K562 (cell line): ENCODE measurements around the gene PCDH1. TPM values are rescaled to one million over a fixed set of nuclear protein-coding genes. Genes with fewer than 3 reads are reported as not detected.
A peak's percentile ranks its signal among the peaks of the same experiment; 100 is the strongest.

ENCODE experiments used
- ARID3B ChIP-seq: fragments of 250-450 bp; sonication (Bioruptor Pico); IDR thresholded peaks from 2 replicates; pipeline ENCODE4 v1.4.0; 2020; ENCODE audit warnings: borderline replicate concordance
- CBX3 ChIP-seq, 2 experiments: IDR thresholded peaks; 1 replicate in 1 of 2; 2 replicates in 1 of 2; pipeline ENCODE4 v1.6.1; 2012; ENCODE audit warnings: inconsistent platforms in 2 of 2, low read length in 2 of 2, borderline replicate concordance in 1 of 2, control low read depth in 1 of 2
- CHD2 ChIP-seq: IDR thresholded peaks from 2 replicates; pipeline ENCODE4 v1.6.1; 2011; ENCODE audit warnings: low read depth, low read length
- CREB1 ChIP-seq, 2 experiments: sonication (generic) in 1 of 2; formaldehyde crosslinking in 1 of 2; IDR thresholded peaks; 2 replicates each; pipeline versions ENCODE4 v1.6.1 to v1.8.0; 2012 to 2022; ENCODE audit warnings: inconsistent platforms in 1 of 2, mild to moderate bottlenecking in 1 of 2, missing genetic modification reagents in 1 of 2, moderate library complexity in 1 of 2
- EWSR1 ChIP-seq: fragments of 450-650 bp; IDR thresholded peaks from 2 replicates; pipeline ENCODE4 v1.6.1; 2018; ENCODE audit warnings: borderline replicate concordance, mild to moderate bottlenecking, low read depth, moderate library complexity; ENCODE audit not compliant: partially characterized antibody
- HCFC1 ChIP-seq: IDR thresholded peaks from 2 replicates; pipeline ENCODE4 v1.6.1; 2012; ENCODE audit warnings: low read depth, low read length, improper control_type of control experiment
- ILK ChIP-seq: fragments of 450-650 bp; IDR thresholded peaks from 2 replicates; pipeline ENCODE4 v1.6.1; 2016; ENCODE audit warnings: missing genetic modification characterization, low read depth, mild to moderate bottlenecking, missing compliant biosample characterization, moderate library complexity, borderline replicate concordance
- KDM2B ChIP-seq: fragments of 250-450 bp; sonication (Bioruptor Pico); IDR thresholded peaks from 2 replicates; pipeline ENCODE4 v1.8.0; 2021; ENCODE audit warnings: mild to moderate bottlenecking, moderate library complexity
- LCOR ChIP-seq: sonication (generic); formaldehyde crosslinking; IDR thresholded peaks from 2 replicates; pipeline ENCODE4 v1.8.0; 2022; ENCODE audit warnings: mild to moderate bottlenecking, missing genetic modification reagents
- MEIS2 ChIP-seq: fragments of 450-650 bp; IDR thresholded peaks from 2 replicates; pipeline ENCODE4 v1.6.1; 2014; ENCODE audit warnings: mild to moderate bottlenecking; ENCODE audit not compliant: partially characterized antibody
- NFIC ChIP-seq: fragments of 450-650 bp; IDR thresholded peaks from 2 replicates; pipeline ENCODE4 v1.6.1; 2017; ENCODE audit warnings: mild to moderate bottlenecking, inconsistent platforms
- NR2C1 ChIP-seq, 2 experiments: fragments of 450-650 bp; IDR thresholded peaks; 2 replicates each; pipeline ENCODE4 v1.6.1; 2017; ENCODE audit warnings: mild to moderate bottlenecking in 2 of 2, antibody characterized with exemption in 1 of 2, inconsistent platforms in 1 of 2, missing compliant biosample characterization in 1 of 2, missing genetic modification characterization in 1 of 2
- PML ChIP-seq: IDR thresholded peaks from 2 replicates; pipeline ENCODE4 v1.6.1; 2012; ENCODE audit warnings: low read length, inconsistent platforms
- RERE ChIP-seq: sonication (generic); formaldehyde crosslinking; IDR thresholded peaks from 2 replicates; pipeline ENCODE4 v1.8.0; 2023; ENCODE audit warnings: missing genetic modification reagents, mild to moderate bottlenecking, borderline replicate concordance
- SNIP1 ChIP-seq: fragments of 450-650 bp; IDR thresholded peaks from 2 replicates; pipeline ENCODE4 v1.7.1; 2017; ENCODE audit warnings: low read depth, mild to moderate bottlenecking
- TAF9B ChIP-seq: fragments of 450-650 bp; IDR thresholded peaks from 2 replicates; pipeline ENCODE4 v1.6.1; 2018; ENCODE audit warnings: mild to moderate bottlenecking; ENCODE audit not compliant: partially characterized antibody
- TEAD4 ChIP-seq, 2 experiments: sonication (generic) in 1 of 2; formaldehyde crosslinking in 1 of 2; IDR thresholded peaks; 2 replicates each; pipeline versions ENCODE4 v1.6.1 to v1.8.0; 2012 to 2022; ENCODE audit warnings: borderline replicate concordance in 1 of 2, inconsistent platforms in 1 of 2, low read length in 1 of 2, mild to moderate bottlenecking in 1 of 2, missing genetic modification reagents in 1 of 2
- ZBED1 ChIP-seq: IDR thresholded peaks from 2 replicates; pipeline ENCODE4 v1.6.1; 2014
- ZNF3 ChIP-seq: fragments of 250-450 bp; sonication (Bioruptor Pico); IDR thresholded peaks from 2 replicates; pipeline ENCODE4 v1.5.0; 2021; ENCODE audit warnings: mild to moderate bottlenecking, moderate library complexity
- ZNF408 ChIP-seq: fragments of 250-450 bp; sonication (Bioruptor Pico); IDR thresholded peaks from 2 replicates; pipeline ENCODE4 v1.4.0; 2020; ENCODE audit warnings: low read depth, mild to moderate bottlenecking, moderate library complexity
- ZNF436 ChIP-seq: fragments of 250-450, 450-650 bp; sonication (Bioruptor Pico); formaldehyde crosslinking; IDR thresholded peaks from 2 replicates; pipeline ENCODE4 v1.7.0; 2020; ENCODE audit warnings: mild to moderate bottlenecking
- polyA plus RNA-seq, 8 experiments: library from polyadenylated mRNA; depleted of rRNA in 4 of 8; stranded (reverse) in 5 of 8; unstranded in 3 of 8; fragments of >200 nt; fragmentation: Nextera tagmentation in 2 of 8; fragmentation: Illumina TruSeq in 1 of 8; extraction: Ambion mirVana in 2 of 8; extraction: Trizol in 1 of 8; gene quantifications; 2 replicates each; pipeline versions ENCODE4 v1.2.1 to v1.2.3, GENCODE V29; 2011 to 2014; ENCODE audit warnings: inconsistent platforms in 1 of 8, missing spikeins in 1 of 8
- total RNA-seq, 7 experiments: library from RNA; depleted of rRNA in 6 of 7; stranded (reverse); fragments of >200 nt in 6 of 7; fragmentation: Illumina TruSeq in 2 of 7; extraction: Trizol in 2 of 7; gene quantifications; 2 replicates each; pipeline versions ENCODE4 v1.2.1 to v1.2.3, GENCODE V29; 2011 to 2021; ENCODE audit warnings: low replicate concordance in 1 of 7

PCDH1 gene
- total and polyA plus RNA-seq, 9 of the 15 experiments (the other 6 are each of a cell fraction or from before 2014, with no cell fraction given): 0.11 to 3.6 (median 1.9) TPM; not detected in 1

GRCh38 chr5:141914199-141914743 is 36.1 kb upstream of the PCDH1 start (continued):
- TF ChIP-seq LCOR (CRISPR knock-in tag): peak; percentile 76; the same call in 1 of the 2 replicates
- no peak for TF ChIP-seq MEIS2
- no peak for TF ChIP-seq ZNF436 (CRISPR knock-in tag)
- TF ChIP-seq HCFC1: 0 out of 2 replicates have a peak, but pooled peaks have one; percentile 9
- TF ChIP-seq CREB1 (IDR thresholded peaks at IDR 0.05): no peak
- 0 out of 2 replicates have a peak, but pooled peaks have one; percentile 58 for TF ChIP-seq CREB1 (CRISPR knock-in tag; IDR thresholded peaks at IDR 0.05)
- no peak for TF ChIP-seq RERE
- no peak for TF ChIP-seq ZBED1
- TF ChIP-seq ARID3B (CRISPR knock-in tag): no peak
- no peak for TF ChIP-seq SNIP1
- no peak for TF ChIP-seq ILK (tag)
- TF ChIP-seq ZNF408 (CRISPR knock-in tag): no peak
- TF ChIP-seq ZNF3 (CRISPR knock-in tag): no peak
- no peak for TF ChIP-seq PML
- TF ChIP-seq TEAD4 (IDR thresholded peaks at IDR 0.05; ENCODE audit: low read length): no peak
- TF ChIP-seq TEAD4 (CRISPR knock-in tag; IDR thresholded peaks at IDR 0.05; ENCODE audit: borderline replicate concordance): no peak
- no peak for TF ChIP-seq NR2C1 (IDR thresholded peaks at IDR 0.05)
- peak; percentile 35; the same call in 1 of the 2 replicates for TF ChIP-seq NR2C1 (tag; IDR thresholded peaks at IDR 0.05)
- no peak for TF ChIP-seq CHD2
- TF ChIP-seq TAF9B: no peak
- no peak for TF ChIP-seq KDM2B (CRISPR knock-in tag)
- TF ChIP-seq EWSR1: no peak
- no peak; a peak in 1 of 3 replicates for TF ChIP-seq CBX3 (IDR thresholded peaks at IDR 0.05; ENCODE audit: borderline replicate concordance in 1 of 2, low read length in 2 of 2)
- TF ChIP-seq NFIC: no peak
